DND-41 (cell line): Measurements from ENCODE around the gene PDLIM1.

ENCODE experiments used
- EZH2 ChIP-seq: IDR thresholded peaks from 3 replicates; pipeline ENCODE4 v1.6.1; 2012; ENCODE audit warnings: borderline replicate concordance, low read depth, mild to moderate bottlenecking, moderate library complexity, low read length, inconsistent platforms; ENCODE audit not compliant: severe bottlenecking
- TF ChIP-seq, protein P1 (sequence below): IDR thresholded peaks from 2 replicates; pipeline ENCODE4 v1.5.1; 2012; ENCODE audit warnings: borderline replicate concordance, low read length, moderate library complexity, mild to moderate bottlenecking; ENCODE audit not compliant: poor library complexity, severe bottlenecking; ENCODE audit errors: extremely low read depth

DNA sequence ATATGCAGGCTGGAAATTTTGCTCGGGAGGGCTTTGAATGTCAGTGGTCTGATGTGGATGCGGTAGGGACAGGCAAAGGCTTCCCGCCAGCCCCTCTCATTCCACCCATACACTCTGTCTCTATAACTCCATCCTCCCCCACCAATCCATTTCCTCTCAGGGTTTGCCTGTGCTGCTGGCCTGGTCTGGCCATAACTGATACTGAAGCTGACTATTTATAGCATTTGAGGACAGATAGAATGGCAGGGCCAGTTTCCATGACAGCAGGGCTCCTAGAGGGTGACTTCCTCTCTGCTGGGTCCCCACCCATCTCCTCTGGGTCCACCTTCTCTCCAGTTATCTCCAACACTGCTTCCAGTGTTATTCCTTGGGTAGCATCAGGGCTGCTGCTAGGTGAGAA, 6.6 kb upstream of the PDLIM1 start:
- TF ChIP-seq, protein P1, sequence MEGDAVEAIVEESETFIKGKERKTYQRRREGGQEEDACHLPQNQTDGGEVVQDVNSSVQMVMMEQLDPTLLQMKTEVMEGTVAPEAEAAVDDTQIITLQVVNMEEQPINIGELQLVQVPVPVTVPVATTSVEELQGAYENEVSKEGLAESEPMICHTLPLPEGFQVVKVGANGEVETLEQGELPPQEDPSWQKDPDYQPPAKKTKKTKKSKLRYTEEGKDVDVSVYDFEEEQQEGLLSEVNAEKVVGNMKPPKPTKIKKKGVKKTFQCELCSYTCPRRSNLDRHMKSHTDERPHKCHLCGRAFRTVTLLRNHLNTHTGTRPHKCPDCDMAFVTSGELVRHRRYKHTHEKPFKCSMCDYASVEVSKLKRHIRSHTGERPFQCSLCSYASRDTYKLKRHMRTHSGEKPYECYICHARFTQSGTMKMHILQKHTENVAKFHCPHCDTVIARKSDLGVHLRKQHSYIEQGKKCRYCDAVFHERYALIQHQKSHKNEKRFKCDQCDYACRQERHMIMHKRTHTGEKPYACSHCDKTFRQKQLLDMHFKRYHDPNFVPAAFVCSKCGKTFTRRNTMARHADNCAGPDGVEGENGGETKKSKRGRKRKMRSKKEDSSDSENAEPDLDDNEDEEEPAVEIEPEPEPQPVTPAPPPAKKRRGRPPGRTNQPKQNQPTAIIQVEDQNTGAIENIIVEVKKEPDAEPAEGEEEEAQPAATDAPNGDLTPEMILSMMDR = no peak
- no peak for TF ChIP-seq EZH2
